HCT116 (cell line): ENCODE measurements around the gene ACOT7. TPM values are rescaled to one million over a fixed set of nuclear protein-coding genes. Genes with fewer than 3 reads are reported as not detected.
"Not testable (repeated sequence)": the region's sequence is repeated elsewhere in the genome, so short reads cannot be mapped to it uniquely, and the experiment has no call there.

Experiments used
- ATAC-seq: fragments of 200-7000 bp; cut with Tn5 transposase; 2 replicates; pipeline ENCODE4 v1.9.1; 2020; ENCODE audit warnings: mild to moderate bottlenecking, moderate library complexity
- BruUV-seq: library from RNA; stranded (reverse); fragments of 400-500 nt; replicated peaks from 2 replicates; lab custom pipeline; 2021; lab: Mats Ljungman, UMichigan
- CTCF ChIA-PET: fragments of 300-600 bp; sonication (Branson Sonifier 250); formaldehyde crosslinking; loops from one replicate; lab custom pipeline; 2021; ENCODE audit warnings: antibody characterized with exemption; lab: Charles Lee
- POLR2A ChIA-PET: fragments of 300-600, 350-600 bp; sonication (Branson Sonifier 250); formaldehyde crosslinking; loops from one replicate; lab custom pipeline; 2021; ENCODE audit warnings: antibody characterized with exemption; lab: Charles Lee
- RAD21 ChIA-PET, 2 experiments: fragments of 300-600 bp; sonication (Branson Sonifier 250); formaldehyde crosslinking; loops; one replicate each; lab custom pipeline; 2023; ENCODE audit warnings: low total read pairs in 2 of 2; ENCODE audit not compliant: uncharacterized antibody in 2 of 2, unreplicated experiment in 2 of 2, low non-redundant PET in 1 of 2; lab: Charles Lee
- DNase-seq: peaks from one replicate; pipeline ENCODE4 v3.0.0-alpha.2; 2010; ENCODE audit warnings: low read depth, low spot score
- H2AFZ ChIP-seq: fragments of 200-600 bp; shearing (Covaris generic), sonication (generic); 2 replicates; pipeline ENCODE4 v1.6.1; 2017; ENCODE audit warnings: low read depth, mixed run types, mixed read lengths, antibody characterized with exemption, low read length; ENCODE audit not compliant: poor library complexity, severe bottlenecking
- H3K27ac ChIP-seq: 2 replicates; pipeline ENCODE4 v1.5.1; 2012; ENCODE audit warnings: low read depth, low read length
- H3K27me3 ChIP-seq: fragments of 200-600 bp; sonication (generic); 2 replicates; pipeline ENCODE4 v1.6.1; 2016; ENCODE audit warnings: mixed run types, low read length, mixed read lengths; ENCODE audit not compliant: insufficient read depth
- H3K36me3 ChIP-seq, 2 experiments: fragments of 200-500 bp in 1 of 2; fragments of 200-600 bp in 1 of 2; sonication (Bioruptor generic) in 1 of 2; sonication (generic) in 1 of 2; 2 replicates each; pipeline versions ENCODE4 v1.5.1 to v1.6.1; 2014 to 2016; ENCODE audit warnings: low read length in 2 of 2, inconsistent platforms in 1 of 2, mixed read lengths in 1 of 2, mixed run types in 1 of 2; ENCODE audit not compliant: insufficient read depth in 2 of 2, control insufficient read depth in 1 of 2
- H3K4me1 ChIP-seq, 2 experiments: fragments of 200-600 bp in 1 of 2; sonication (generic) in 1 of 2; 2 replicates each; pipeline versions ENCODE4 v1.5.1 to v1.6.1; 2012 to 2017; ENCODE audit warnings: low read length in 2 of 2, inconsistent platforms in 1 of 2, mild to moderate bottlenecking in 1 of 2, mixed read lengths in 1 of 2, mixed run types in 1 of 2, moderate library complexity in 1 of 2; ENCODE audit not compliant: insufficient read depth in 2 of 2, control insufficient read depth in 1 of 2
- H3K4me2 ChIP-seq: fragments of 200-600 bp; sonication (generic); 2 replicates; pipeline ENCODE4 v1.6.1; 2017; ENCODE audit warnings: mixed run types, low read length, mixed read lengths
- H3K4me3 ChIP-seq, 2 experiments: fragments of 200-600 bp in 1 of 2; sonication (generic) in 1 of 2; replicated peaks in 1 of 2; 2 replicates each; pipeline ENCODE4 v1.5.1; 2011 to 2016; ENCODE audit warnings: low read length in 2 of 2, control low read depth in 1 of 2, low read depth in 1 of 2, mild to moderate bottlenecking in 1 of 2, mixed read lengths in 1 of 2, mixed run types in 1 of 2
- H3K79me2 ChIP-seq: fragments of 200-600 bp; sonication (generic); 2 replicates; pipeline ENCODE4 v1.6.1; 2017; ENCODE audit warnings: mild to moderate bottlenecking, mixed run types, low read length, moderate library complexity, mixed read lengths; ENCODE audit not compliant: insufficient read depth
- H3K9ac ChIP-seq: fragments of 200-600 bp; sonication (generic); 2 replicates; pipeline ENCODE4 v1.6.1; 2016; ENCODE audit warnings: low read length, mixed read lengths
- H3K9me2 ChIP-seq: fragments of 200-600 bp; sonication (generic), shearing (Covaris generic); 2 replicates; pipeline ENCODE4 v1.6.1; 2017; ENCODE audit warnings: mixed run types, mild to moderate bottlenecking, moderate library complexity; ENCODE audit not compliant: insufficient read depth
- H3K9me3 ChIP-seq, 2 experiments: fragments of 200-500 bp in 1 of 2; fragments of 200-600 bp in 1 of 2; sonication (Bioruptor generic) in 1 of 2; sonication (generic) in 1 of 2; 2 replicates each; pipeline ENCODE4 v1.6.1; 2014 to 2017; ENCODE audit warnings: low read length in 2 of 2, mixed read lengths in 2 of 2, inconsistent platforms in 1 of 2, low read depth in 1 of 2, mild to moderate bottlenecking in 1 of 2, mixed run types in 1 of 2, moderate library complexity in 1 of 2; ENCODE audit not compliant: control insufficient read depth in 1 of 2, insufficient read depth in 1 of 2
- H4K20me1 ChIP-seq: fragments of 200-600 bp; sonication (generic), shearing (Covaris generic); 2 replicates; pipeline ENCODE4 v1.6.1; 2017; ENCODE audit warnings: mixed run types, mild to moderate bottlenecking, moderate library complexity; ENCODE audit not compliant: insufficient read depth
- CTCF ChIP-seq, 3 experiments: fragments of 200-600 bp in 1 of 3; sonication (generic) in 1 of 3; IDR thresholded peaks in 2 of 3; conservative IDR thresholded peaks in 1 of 3; 2 replicates each; pipeline ENCODE4 v1.5.1; 2012 to 2017; ENCODE audit warnings: low read depth in 2 of 3, low read length in 2 of 3, antibody characterized with exemption in 1 of 3, borderline replicate concordance in 1 of 3, control low read depth in 1 of 3, mild to moderate bottlenecking in 1 of 3, mixed read lengths in 1 of 3, mixed run types in 1 of 3, moderate library complexity in 1 of 3; ENCODE audit not compliant: insufficient read depth in 1 of 3
- RAD21 ChIP-seq: IDR thresholded peaks from 2 replicates; pipeline ENCODE4 v1.6.1; 2012; ENCODE audit warnings: low read depth, mild to moderate bottlenecking
- intact Hi-C: fragments of 100-400 bp; cut with micrococcal nuclease; formaldehyde crosslinking; loops from 2 replicates; pipeline ENCODE4 v1.10.0; 2022
- total RNA-seq: library from RNA; stranded (reverse); gene quantifications from one replicate; pipeline ENCODE4 v1.2.1, GENCODE V29; 2021; ENCODE audit not compliant: unreplicated experiment

The ACOT7 gene
- total RNA-seq, 1 experiment from 2014 or later = 162 TPM

- not testable (repeated sequence) for H2AFZ ChIP-seq, H3K4me2 ChIP-seq, H4K20me1 ChIP-seq, BruUV-seq, H3K9me3 ChIP-seq, DNase-seq, H3K27me3 ChIP-seq
- peaks cover 57% of the 10 kb centered on the region for H3K79me2 ChIP-seq
- CTCF ChIA-PET = interaction anchor here (0.6 to 1.9 kb wide), 14 partner anchors 10 to 191 kb away, joined by 3 to 8 read pairs (median 5); partner anchors contain the start of gene ACOT7
- peaks cover 22 to 46% of the 10 kb centered on the region in 2 experiments for H3K4me1 ChIP-seq
- intact Hi-C loops = loop anchor here (1.0 to 10.0 kb wide), 2 partner anchors 41 to 852 kb away; no protein-coding TSS in a partner anchor
- RAD21 ChIA-PET = interaction anchor here in 1 of 2 experiments (1.3 kb wide), 1 partner anchor 33 kb away, joined by 4 read pairs; no protein-coding TSS in a partner anchor
- TF ChIP-seq RAD21 (peak; percentile 72), CTCF (IDR thresholded peaks at IDR 0.05 in 2 of 3, conservative IDR thresholded peaks at IDR 0.05 in 1 of 3; ENCODE audit: borderline replicate concordance in 1 of 3, insufficient read depth in 1 of 3, low read depth in 2 of 3, low read length in 2 of 3) (peak; percentile 47 to 63 (median 52); a peak in 5 of 6 replicates)
- TF ChIP-seq, all 23 proteins: peak for 2; not testable (repeated sequence) for 21
- not testable (repeated sequence) for H3K27ac ChIP-seq, H3K4me3 ChIP-seq, H3K36me3 ChIP-seq, H3K9ac ChIP-seq, H3K9me2 ChIP-seq
- peak; percentile 51 for ATAC-seq
- POLR2A ChIA-PET = interaction anchor here (0.7 to 1.2 kb wide), 3 partner anchors 9 to 30 kb away, joined by 3 read pairs; partner anchors contain the start of gene ACOT7
Measured at GRCh38 chr1:6363085-6363884, 30.3 kb downstream of the ACOT7 start.
